ENCODE data around the gene EIPR1.

- TF ChIP-seq CTCF (IDR thresholded peaks at IDR 0.05) (no peak), AFF4 (CRISPR knock-in tag; IDR thresholded peaks at IDR 0.05; ENCODE audit: borderline replicate concordance) (no peak), ATF2 (CRISPR knock-in tag; IDR thresholded peaks at IDR 0.05; ENCODE audit: borderline replicate concordance, low read depth) (no peak), MAX (CRISPR knock-in tag; IDR thresholded peaks at IDR 0.05) (no peak), FOXP4 (CRISPR knock-in tag; IDR thresholded peaks at IDR 0.05) (no peak), TP53 (CRISPR knock-in tag; IDR thresholded peaks at IDR 0.05) (no peak), ELF4 (CRISPR knock-in tag; IDR thresholded peaks at IDR 0.05; ENCODE audit: low read depth) (no peak)
These were observed 28.9 kb upstream of the EIPR1 start for GRCh38 chr2:3406501-3406900.
